Peyer's patch (tissue), 4 donors: ENCODE measurements around the gene ENAH. TPM values are rescaled to one million over a fixed set of nuclear protein-coding genes. Genes with fewer than 3 reads are reported as not detected.
"Not testable (repeated sequence)": the region's sequence is repeated elsewhere in the genome, so short reads cannot be mapped to it uniquely, and the experiment has no call there.

Experiments used
- DNase-seq, 3 donors: peaks; one replicate each; pipeline ENCODE4 v3.0.0-alpha.2; 2017 to 2019
- H3K27ac ChIP-seq, 4 donors: fragments of 200-600 bp; sonication (generic); one replicate each; pipeline ENCODE4 v1.5.1; 2016 to 2019
- H3K27me3 ChIP-seq, 2 donors: fragments of 200-600 bp; sonication (generic); one replicate each; pipeline ENCODE4 v1.5.1; 2019
- H3K36me3 ChIP-seq, 3 donors: fragments of 200-600 bp; sonication (generic); one replicate each; pipeline ENCODE4 v1.5.1; 2016 to 2019
- H3K4me1 ChIP-seq, 4 donors: fragments of 200-600 bp; sonication (generic); one replicate each; pipeline ENCODE4 v1.5.1; 2016 to 2019
- H3K4me3 ChIP-seq, 4 donors: fragments of 200-600 bp; sonication (generic); 1 replicate in 3 of 4; 2 replicates in 1 of 4; pipeline ENCODE4 v1.5.1; 2016 to 2019; ENCODE audit warnings: mild to moderate bottlenecking in 1 of 4
- H3K9me3 ChIP-seq, 4 donors: fragments of 200-600 bp; sonication (generic); one replicate each; pipeline ENCODE4 v1.5.1; 2016 to 2019; ENCODE audit warnings: mild to moderate bottlenecking in 1 of 4
- CTCF ChIP-seq, 6 experiments: fragments of 450-650 bp in 4 of 6; fragments of 200-600 bp in 2 of 6; sonication (generic) in 1 of 6; IDR thresholded peaks; one replicate each; pipeline ENCODE4 v1.5.1; 2017 to 2019; ENCODE audit warnings: antibody characterized with exemption in 6 of 6, mild to moderate bottlenecking in 3 of 6, moderate library complexity in 1 of 6
- POLR2A ChIP-seq, 2 donors: fragments of 450-650 bp; IDR thresholded peaks; one replicate each; pipeline ENCODE4 v1.5.1; 2017; ENCODE audit warnings: antibody characterized with exemption in 2 of 2, mild to moderate bottlenecking in 2 of 2, moderate library complexity in 2 of 2
- total RNA-seq, 4 donors: library from RNA; depleted of rRNA; stranded (reverse); fragments of >200 nt; gene quantifications; one replicate each; pipeline ENCODE4 v1.1.0, GENCODE V29; 2016

Gene ENAH
- total RNA-seq, 4 donors from 2014 or later = 7.6 to 51.2 (median 16.5) TPM

- peaks cover 0 to 25% (median 0%) of the 10 kb centered on the region in 4 donors for H3K4me1 ChIP-seq
- no peaks in the 10 kb centered on the region for H3K36me3 ChIP-seq
- no peaks in the 10 kb centered on the region for H3K27me3 ChIP-seq
- no peak for DNase-seq
- no peaks in the 10 kb centered on the region for H3K9me3 ChIP-seq
- TF ChIP-seq POLR2A (IDR thresholded peaks at IDR 0.05) = no peak
- TF ChIP-seq CTCF (IDR thresholded peaks at IDR 0.05) = no peak
- H3K4me3 ChIP-seq = no peak overlapping the region
- H3K27ac ChIP-seq = peak overlapping the region in 1 of 4 donors; percentile 46
Measured at GRCh38 chr1:225695578-225696337, 42.8 kb upstream of the ENAH start.

DNA sequence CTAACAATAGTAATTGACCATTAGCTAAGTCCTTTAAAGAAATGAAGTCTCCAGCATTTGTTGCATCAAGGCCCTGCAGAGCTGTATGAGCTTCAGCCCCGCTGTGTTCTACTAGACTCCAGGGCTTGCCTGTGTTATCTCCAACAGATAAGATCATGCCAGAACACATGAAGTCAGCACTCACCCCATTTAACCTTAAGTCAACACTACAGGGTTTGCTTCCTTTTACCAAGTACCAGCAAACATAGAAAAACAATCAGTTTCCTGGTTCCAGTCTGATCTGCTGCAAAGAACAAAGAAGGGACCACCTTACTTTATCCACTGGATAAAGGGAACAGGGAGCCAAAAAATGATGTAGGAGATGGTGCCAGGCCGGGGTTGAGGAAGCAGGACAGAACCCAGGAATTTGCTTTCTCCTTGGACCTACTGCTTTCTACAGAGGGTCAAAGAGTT lies 41.3 kb upstream of the ENAH start:
- no peaks in the 10 kb centered on the region for H3K9me3 ChIP-seq
- peaks cover 0 to 25% (median 0%) of the 10 kb centered on the region in 4 donors for H3K4me1 ChIP-seq
- TF ChIP-seq POLR2A (IDR thresholded peaks at IDR 0.05) = no peak
- TF ChIP-seq CTCF (IDR thresholded peaks at IDR 0.05) = no peak
- peak overlapping the region in 1 of 4 donors; percentile 46 for H3K27ac ChIP-seq
- H3K27me3 ChIP-seq = no peaks in the 10 kb centered on the region
- DNase-seq = peak in 1 of 3 donors; percentile 62
- H3K4me3 ChIP-seq = no peak overlapping the region
- H3K36me3 ChIP-seq = no peaks in the 10 kb centered on the region

- peaks cover 0 to 25% (median 0%) of the 10 kb centered on the region in 4 donors for H3K4me1 ChIP-seq
- H3K27me3 ChIP-seq, H3K4me3 ChIP-seq, DNase-seq, H3K36me3 ChIP-seq, H3K9me3 ChIP-seq, H3K27ac ChIP-seq: not testable (repeated sequence)
Measured at GRCh38 chr1:225693697-225694096, 40.8 kb upstream of the ENAH start.

- H3K4me1 ChIP-seq = peaks cover 0 to 25% (median 0%) of the 10 kb centered on the region in 4 donors
Measured at GRCh38 chr1:225693085-225693696, 40.3 kb upstream of the ENAH start.

GRCh38 chr1:225692517-225692879 lies 39.6 kb upstream of the ENAH start:
- H3K27ac ChIP-seq = no peak overlapping the region
- TF ChIP-seq POLR2A (IDR thresholded peaks at IDR 0.05) (no peak), CTCF (IDR thresholded peaks at IDR 0.05) (no peak)
- H3K27me3 ChIP-seq = no peaks in the 10 kb centered on the region
- H3K9me3 ChIP-seq = no peaks in the 10 kb centered on the region
- H3K36me3 ChIP-seq = no peaks in the 10 kb centered on the region
- no peak overlapping the region for H3K4me3 ChIP-seq
- H3K4me1 ChIP-seq = peaks cover 0 to 25% (median 0%) of the 10 kb centered on the region in 4 donors
- no peak for DNase-seq

More at GRCh38 chr1:225693085-225693696, 40.3 kb upstream of the ENAH start:
- Histone ChIP-seq H3K36me3 (no peaks in the 10 kb centered on the region), H3K27me3 (no peaks in the 10 kb centered on the region), H3K27ac (no peak overlapping the region), H3K4me3 (no peak overlapping the region), H3K9me3 (no peaks in the 10 kb centered on the region)
- TF ChIP-seq CTCF (IDR thresholded peaks at IDR 0.05) (no peak), POLR2A (IDR thresholded peaks at IDR 0.05) (no peak)
- no peak for DNase-seq

GRCh38 chr1:225691861-225692516 lies 39.1 kb upstream of the ENAH start:
- H3K9me3 ChIP-seq = no peaks in the 10 kb centered on the region
- no peak overlapping the region for H3K4me3 ChIP-seq
- no peak for DNase-seq
- H3K4me1 ChIP-seq = peaks cover 0 to 25% (median 0%) of the 10 kb centered on the region in 4 donors
- no peak overlapping the region for H3K27ac ChIP-seq
- no peaks in the 10 kb centered on the region for H3K36me3 ChIP-seq
- TF ChIP-seq POLR2A (IDR thresholded peaks at IDR 0.05) (no peak), CTCF (IDR thresholded peaks at IDR 0.05) (no peak)
- no peaks in the 10 kb centered on the region for H3K27me3 ChIP-seq
